ENCODE measurements around the gene MKRN2.

Gene MKRN2

GRCh38 chr3:12556690-12557472 is at the start of gene MKRN2:
MKRN2 (plus strand) TSS chr3:12557087; CDS start chr3:12557151, 64 bp downstream.
- no peaks in the 10 kb centered on the region for H3K36me3 Mint-ChIP-seq
- peaks cover 32% of the 10 kb centered on the region for H3K27me3 Mint-ChIP-seq
- peak within 1 kb of the TSS; percentile 75 for H3K27ac Mint-ChIP-seq
- ATAC-seq, result peak; percentile 98
- peak within 1 kb of the TSS; percentile 91 for H3K4me3 Mint-ChIP-seq
- no peaks in the 10 kb centered on the region for H3K9me3 Mint-ChIP-seq
- H3K4me1 Mint-ChIP-seq, result peaks cover 70% of the 10 kb centered on the region

GRCh38 chr3:12507591-12508281 is 49.2 kb upstream of the MKRN2 start:
- Mint-ChIP-seq H3K36me3 (peaks cover 69% of the 10 kb centered on the region), H3K4me3 (no peak overlapping the region), H3K27ac (no peak overlapping the region), H3K27me3 (no peaks in the 10 kb centered on the region), H3K4me1 (peaks cover 7% of the 10 kb centered on the region), H3K9me3 (no peaks in the 10 kb centered on the region)
- ATAC-seq, result no peak

DNA sequence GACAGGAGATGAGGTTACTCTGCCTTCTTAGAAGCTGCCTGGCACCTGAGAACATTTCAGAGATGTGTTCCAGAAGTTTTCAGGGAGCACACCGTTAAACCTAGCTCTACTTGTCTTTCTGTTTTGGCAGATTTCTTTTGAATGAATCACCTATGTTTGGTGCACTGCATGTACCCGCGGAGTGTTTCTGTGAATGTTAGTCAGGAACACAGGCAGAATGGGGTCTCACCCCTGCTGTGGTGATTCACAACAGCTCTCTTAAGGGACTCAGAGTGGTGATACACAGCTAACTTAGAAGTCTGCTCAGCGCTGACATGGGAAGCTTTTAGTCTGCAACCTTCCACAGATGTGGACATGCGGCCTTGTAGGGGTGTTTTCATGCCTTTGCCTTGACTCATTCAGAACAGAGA is 48.6 kb upstream of the MKRN2 start:
- Mint-ChIP-seq H3K4me1 (peaks cover 3% of the 10 kb centered on the region), H3K36me3 (peaks cover 69% of the 10 kb centered on the region), H3K4me3 (no peak overlapping the region), H3K9me3 (no peaks in the 10 kb centered on the region), H3K27ac (no peak overlapping the region), H3K27me3 (no peaks in the 10 kb centered on the region)
- ATAC-seq, result no peak

- peaks cover 69% of the 10 kb centered on the region for H3K36me3 Mint-ChIP-seq
- no peaks in the 10 kb centered on the region for H3K4me1 Mint-ChIP-seq
- no peak overlapping the region for H3K4me3 Mint-ChIP-seq
- no peak for ATAC-seq
- H3K27ac Mint-ChIP-seq, result no peak overlapping the region
- no peaks in the 10 kb centered on the region for H3K9me3 Mint-ChIP-seq
- no peaks in the 10 kb centered on the region for H3K27me3 Mint-ChIP-seq
These were observed 47.4 kb upstream of the MKRN2 start for GRCh38 chr3:12509466-12509865.

GRCh38 chr3:12512534-12513118 is 44.3 kb upstream of the MKRN2 start:
- H3K4me3 Mint-ChIP-seq, result no peak overlapping the region
- H3K4me1 Mint-ChIP-seq, result no peaks in the 10 kb centered on the region
- H3K27me3 Mint-ChIP-seq, result no peaks in the 10 kb centered on the region
- H3K36me3 Mint-ChIP-seq, result peaks cover 47% of the 10 kb centered on the region
- H3K9me3 Mint-ChIP-seq, result no peaks in the 10 kb centered on the region
- no peak overlapping the region for H3K27ac Mint-ChIP-seq
- no peak for ATAC-seq

DNA sequence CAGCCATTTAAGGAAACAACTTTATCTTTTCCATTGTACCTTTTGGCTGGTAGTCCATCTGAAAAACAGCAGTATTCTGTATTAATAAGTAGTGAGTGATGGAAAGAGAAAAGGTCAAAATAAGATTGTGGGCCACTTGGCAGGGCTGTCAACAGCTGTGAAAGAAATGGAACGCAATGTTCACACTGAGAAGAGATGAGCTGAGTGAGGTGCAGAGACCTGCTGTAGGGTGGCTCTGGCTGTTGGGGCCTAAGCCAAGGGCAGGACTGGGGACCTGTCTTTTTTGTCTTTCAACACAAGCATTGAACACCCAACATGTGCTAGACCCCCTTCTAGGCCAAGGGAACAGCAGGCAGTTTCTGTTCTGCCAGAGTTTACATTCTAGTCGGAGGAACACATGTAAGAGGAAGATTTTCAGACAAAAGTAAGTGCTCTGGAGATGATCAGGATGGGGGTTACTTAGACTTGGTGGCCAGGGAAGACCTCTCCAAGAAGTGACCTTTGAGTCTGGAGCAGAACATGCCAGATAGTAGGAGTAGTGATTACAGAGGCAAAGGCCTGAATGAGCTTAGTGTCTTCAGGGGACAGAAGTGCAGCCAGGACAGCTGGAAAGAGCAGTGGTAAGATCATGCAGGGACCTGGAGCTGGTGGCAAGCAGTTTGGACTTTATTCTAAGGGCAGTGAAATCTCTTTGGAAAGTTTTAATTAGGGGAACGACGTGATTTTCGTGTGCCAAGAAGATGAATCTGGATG is 43.0 kb upstream of the MKRN2 start:
- no peaks in the 10 kb centered on the region for H3K4me1 Mint-ChIP-seq
- no peak overlapping the region for H3K27ac Mint-ChIP-seq

DNA sequence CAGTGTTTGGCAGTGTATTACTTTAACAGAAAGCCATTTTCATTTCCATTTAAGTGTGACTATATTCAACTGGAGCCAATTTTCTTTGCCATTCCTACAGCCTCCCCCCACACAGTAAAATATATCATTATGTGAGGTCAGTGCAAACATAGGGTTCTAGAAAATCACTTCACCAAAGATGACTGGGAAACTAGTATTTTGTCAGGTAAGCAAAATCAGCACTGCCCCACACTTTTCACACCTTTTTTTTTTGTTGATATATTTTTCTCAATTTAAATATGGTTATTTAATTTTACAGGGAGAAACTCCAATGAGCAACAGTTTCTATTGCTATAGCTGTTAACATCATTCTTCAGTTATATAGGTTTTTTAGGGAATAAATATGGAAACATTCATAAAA is 41.3 kb upstream of the MKRN2 start:
- H3K27me3 Mint-ChIP-seq, result no peaks in the 10 kb centered on the region
- H3K9me3 Mint-ChIP-seq, result no peaks in the 10 kb centered on the region
- ATAC-seq, result no peak
- peaks cover 35% of the 10 kb centered on the region for H3K36me3 Mint-ChIP-seq
- no peak overlapping the region for H3K27ac Mint-ChIP-seq
- no peak overlapping the region for H3K4me3 Mint-ChIP-seq
- H3K4me1 Mint-ChIP-seq, result no peaks in the 10 kb centered on the region

More for the DNA sequence above, 43.0 kb upstream of the MKRN2 start:
- Mint-ChIP-seq H3K9me3 (no peaks in the 10 kb centered on the region), H3K4me3 (no peak overlapping the region), H3K36me3 (peaks cover 39% of the 10 kb centered on the region), H3K27me3 (no peaks in the 10 kb centered on the region)
- ATAC-seq, result no peak

- H3K4me3 Mint-ChIP-seq, result no peak overlapping the region
- no peaks in the 10 kb centered on the region for H3K4me1 Mint-ChIP-seq
- ATAC-seq, result no peak
- H3K9me3 Mint-ChIP-seq, result no peaks in the 10 kb centered on the region
- H3K27ac Mint-ChIP-seq, result no peak overlapping the region
- H3K36me3 Mint-ChIP-seq, result peaks cover 40% of the 10 kb centered on the region
- no peaks in the 10 kb centered on the region for H3K27me3 Mint-ChIP-seq
These were observed 40.0 kb upstream of the MKRN2 start for GRCh38 chr3:12516873-12517272.

- Mint-ChIP-seq H3K27me3 (no peaks in the 10 kb centered on the region), H3K36me3 (peaks cover 28% of the 10 kb centered on the region), H3K4me3 (no peak overlapping the region), H3K9me3 (no peaks in the 10 kb centered on the region), H3K4me1 (no peaks in the 10 kb centered on the region), H3K27ac (no peak overlapping the region)
- no peak for ATAC-seq
These were observed 38.4 kb upstream of the MKRN2 start for GRCh38 chr3:12518261-12519028.

- H3K27ac Mint-ChIP-seq, result no peak overlapping the region
- H3K9me3 Mint-ChIP-seq, result no peaks in the 10 kb centered on the region
- H3K27me3 Mint-ChIP-seq, result no peaks in the 10 kb centered on the region
- peaks cover 29% of the 10 kb centered on the region for H3K36me3 Mint-ChIP-seq
- ATAC-seq, result no peak
- no peak overlapping the region for H3K4me3 Mint-ChIP-seq
- H3K4me1 Mint-ChIP-seq, result no peaks in the 10 kb centered on the region
These were observed 35.9 kb upstream of the MKRN2 start for GRCh38 chr3:12521010-12521409.

GRCh38 chr3:12522721-12523120 is 34.2 kb upstream of the MKRN2 start:
- peaks cover 39% of the 10 kb centered on the region for H3K36me3 Mint-ChIP-seq
- no peak for ATAC-seq
- H3K4me1 Mint-ChIP-seq, result no peaks in the 10 kb centered on the region
- H3K27ac Mint-ChIP-seq, result no peak overlapping the region
- H3K27me3 Mint-ChIP-seq, result no peaks in the 10 kb centered on the region
- no peaks in the 10 kb centered on the region for H3K9me3 Mint-ChIP-seq
- no peak overlapping the region for H3K4me3 Mint-ChIP-seq

GRCh38 chr3:12527757-12528143 is 29.1 kb upstream of the MKRN2 start:
- Mint-ChIP-seq H3K4me1 (no peaks in the 10 kb centered on the region), H3K9me3 (no peaks in the 10 kb centered on the region), H3K36me3 (peaks cover 51% of the 10 kb centered on the region)

GRCh38 chr3:12532182-12532581 is 24.7 kb upstream of the MKRN2 start:
- no peak for ATAC-seq
- Mint-ChIP-seq H3K27me3 (no peaks in the 10 kb centered on the region), H3K27ac (no peak overlapping the region), H3K9me3 (no peaks in the 10 kb centered on the region), H3K4me1 (no peaks in the 10 kb centered on the region), H3K36me3 (peaks cover 45% of the 10 kb centered on the region), H3K4me3 (no peak overlapping the region)

More at GRCh38 chr3:12527757-12528143, 29.1 kb upstream of the MKRN2 start:
- Mint-ChIP-seq H3K27ac (no peak overlapping the region), H3K4me3 (no peak overlapping the region), H3K27me3 (no peaks in the 10 kb centered on the region)
- ATAC-seq, result no peak

DNA sequence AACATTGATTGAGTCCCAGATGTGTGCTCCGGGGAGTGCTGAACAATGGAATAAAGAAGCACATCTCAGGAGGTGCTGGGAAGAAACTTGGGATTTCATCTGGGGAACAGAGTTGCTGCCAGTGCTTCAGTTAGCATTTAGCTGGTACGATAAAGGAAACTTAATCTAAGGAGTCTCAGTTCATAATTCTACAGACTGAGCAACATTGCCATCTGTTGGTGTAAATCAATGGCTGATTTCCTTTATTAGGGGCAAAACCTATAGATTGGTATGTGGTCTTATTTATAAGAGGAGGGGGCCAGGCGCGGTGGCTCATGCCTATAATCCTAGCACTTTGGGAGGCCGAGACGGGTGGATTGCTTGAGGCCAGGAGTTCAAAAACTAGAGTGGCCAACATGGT is 20.5 kb upstream of the MKRN2 start:
- H3K27ac Mint-ChIP-seq, result no peak overlapping the region
- H3K4me1 Mint-ChIP-seq, result no peaks in the 10 kb centered on the region
- no peaks in the 10 kb centered on the region for H3K27me3 Mint-ChIP-seq
- no peak for ATAC-seq
- no peak overlapping the region for H3K4me3 Mint-ChIP-seq
- H3K36me3 Mint-ChIP-seq, result peaks cover 26% of the 10 kb centered on the region
- H3K9me3 Mint-ChIP-seq, result no peaks in the 10 kb centered on the region

Measured in stimulated activated memory B cell treated with anti-CD40 and anti-IgM and Interleukin-4, amounts not matched to agents 10 μg/mL and 1 μg/mL and 100 μg/mL, for 72 hours (primary cell).